HEK293T (cell line): ENCODE results near the gene APOC3.

Experiments
- CTCF ChIA-PET: fragments of 350-600 bp; formaldehyde crosslinking; extraction: SDS; loops from one replicate; lab custom pipeline; 2021; ENCODE audit warnings: antibody characterized with exemption, inconsistent platforms; lab: Yijun Ruan, JAX
- POLR2A ChIA-PET: fragments of 350-600 bp; formaldehyde crosslinking; extraction: SDS; loops from one replicate; lab custom pipeline; 2020; ENCODE audit warnings: antibody characterized with exemption, inconsistent platforms; lab: Yijun Ruan, JAX
- DNase-seq: peaks from one replicate; pipeline ENCODE4 v3.0.0; 2012; ENCODE audit warnings: mixed read lengths; ENCODE audit errors: extremely low spot score
- ARNT ChIP-seq: fragments of 450-650 bp; IDR thresholded peaks from 2 replicates; pipeline ENCODE4 v1.6.1; 2017; ENCODE audit warnings: mild to moderate bottlenecking
- BHLHE40 ChIP-seq: fragments of 450-650 bp; IDR thresholded peaks from 2 replicates; pipeline ENCODE4 v1.6.1; 2016; ENCODE audit warnings: mild to moderate bottlenecking, moderate library complexity, borderline replicate concordance
- CTBP1 ChIP-seq: fragments of 450-650 bp; IDR thresholded peaks from 2 replicates; pipeline ENCODE4 v1.6.1; 2016; ENCODE audit warnings: borderline replicate concordance
- ELF4 ChIP-seq: fragments of 450-650 bp; IDR thresholded peaks from 2 replicates; pipeline ENCODE4 v1.6.1; 2017; ENCODE audit warnings: antibody characterized with exemption
- FOXA1 ChIP-seq: fragments of 450-650 bp; IDR thresholded peaks from 2 replicates; pipeline ENCODE4 v1.6.1; 2016; ENCODE audit warnings: mild to moderate bottlenecking
- FOXK2 ChIP-seq: fragments of 450-650 bp; IDR thresholded peaks from 2 replicates; pipeline ENCODE4 v1.6.1; 2016; ENCODE audit warnings: mild to moderate bottlenecking
- FOXM1 ChIP-seq: fragments of 450-650 bp; IDR thresholded peaks from 2 replicates; pipeline ENCODE4 v1.6.1; 2017; ENCODE audit warnings: mild to moderate bottlenecking, borderline replicate concordance
- HDGF ChIP-seq: fragments of 450-650 bp; IDR thresholded peaks from 2 replicates; pipeline ENCODE4 v1.6.1; 2017; ENCODE audit warnings: antibody characterized with exemption, borderline replicate concordance
- L3MBTL2 ChIP-seq: fragments of 450-650 bp; conservative IDR thresholded peaks from 2 replicates; pipeline ENCODE4 v1.6.1; 2016; ENCODE audit warnings: mild to moderate bottlenecking
- LEF1 ChIP-seq: fragments of 450-650 bp; IDR thresholded peaks from 2 replicates; pipeline ENCODE4 v1.6.1; 2017; ENCODE audit warnings: mild to moderate bottlenecking, borderline replicate concordance
- NFRKB ChIP-seq: fragments of 450-650 bp; IDR thresholded peaks from 2 replicates; pipeline ENCODE4 v1.6.1; 2016; ENCODE audit warnings: mild to moderate bottlenecking, moderate library complexity
- PKNOX1 ChIP-seq: fragments of 450-650 bp; IDR thresholded peaks from 2 replicates; pipeline ENCODE4 v1.6.1; 2016
- SP1 ChIP-seq: fragments of 450-650 bp; IDR thresholded peaks from 2 replicates; pipeline ENCODE4 v1.6.1; 2017
- SUZ12 ChIP-seq: fragments of 450-650 bp; IDR thresholded peaks from 2 replicates; pipeline ENCODE4 v1.6.1; 2016; ENCODE audit warnings: mild to moderate bottlenecking
- TARDBP ChIP-seq: fragments of 450-650 bp; IDR thresholded peaks from 2 replicates; pipeline ENCODE4 v1.6.1; 2016
- ZNF384 ChIP-seq: fragments of 450-650 bp; IDR thresholded peaks from 2 replicates; pipeline ENCODE4 v1.6.1; 2016

Gene APOC3

GRCh38 chr11:116792144-116792868 is 37.4 kb upstream of the APOC3 start:
- ChIA-PET POLR2A (interaction anchor here (2.0 kb wide), 1 partner anchor 43 kb away, joined by 8 read pairs; no protein-coding TSS in a partner anchor), CTCF (interaction anchor here (1.4 to 3.3 kb wide), 3 partner anchors 44 to 60 kb away, joined by 3 to 56 read pairs (median 11); partner anchors contain the start of gene APOA1)
- no peak for TF ChIP-seq PKNOX1
- TF ChIP-seq FOXK2: no peak
- no peak for TF ChIP-seq TARDBP
- TF ChIP-seq FOXM1: no peak
- TF ChIP-seq CTBP1: no peak
- TF ChIP-seq LEF1: no peak
- TF ChIP-seq L3MBTL2: no peak
- TF ChIP-seq ARNT: no peak
- TF ChIP-seq HDGF: no peak
- TF ChIP-seq ZNF384: no peak
- no peak for TF ChIP-seq SUZ12
- TF ChIP-seq NFRKB: no peak
- TF ChIP-seq ELF4: no peak
- no peak for TF ChIP-seq FOXA1
- TF ChIP-seq SP1: no peak
- no peak for TF ChIP-seq BHLHE40
- DNase-seq: no peak

GRCh38 chr11:116792869-116793771 is 36.6 kb upstream of the APOC3 start:
- CTCF ChIA-PET: interaction anchor here (2.9 kb wide), 1 partner anchor 43 kb away, joined by 11 read pairs; no protein-coding TSS in a partner anchor
- POLR2A ChIA-PET: interaction anchor here (2.0 kb wide), 1 partner anchor 43 kb away, joined by 8 read pairs; no protein-coding TSS in a partner anchor
- no peak for DNase-seq
- TF ChIP-seq PKNOX1 (no peak), FOXA1 (no peak)

- POLR2A ChIA-PET: interaction anchor here (2.0 kb wide), 1 partner anchor 42 kb away, joined by 8 read pairs; no protein-coding TSS in a partner anchor
- no peak for DNase-seq
- no peak for TF ChIP-seq NFRKB
- no peak for TF ChIP-seq SP1
- no peak for TF ChIP-seq FOXK2
- no peak for TF ChIP-seq BHLHE40
- TF ChIP-seq HDGF: no peak
- TF ChIP-seq ELF4: no peak
- TF ChIP-seq LEF1: no peak
- no peak for TF ChIP-seq FOXM1
- no peak for TF ChIP-seq ZNF384
- TF ChIP-seq FOXA1: no peak
- TF ChIP-seq ARNT: no peak
- TF ChIP-seq SUZ12: no peak
- no peak for TF ChIP-seq PKNOX1
- TF ChIP-seq TARDBP: no peak
- TF ChIP-seq CTBP1: no peak
- no peak for TF ChIP-seq L3MBTL2
- CTCF ChIA-PET: interaction anchor here (2.9 kb wide), 1 partner anchor 42 kb away, joined by 11 read pairs; no protein-coding TSS in a partner anchor
These were observed 36.0 kb upstream of the APOC3 start for GRCh38 chr11:116793772-116794097.

GRCh38 chr11:116794851-116795250 is 34.9 kb upstream of the APOC3 start:
- no peak for TF ChIP-seq SUZ12
- no peak for TF ChIP-seq HDGF
- TF ChIP-seq FOXK2: no peak
- TF ChIP-seq NFRKB: no peak
- TF ChIP-seq SP1: no peak
- no peak for TF ChIP-seq LEF1
- no peak for TF ChIP-seq FOXA1
- no peak for TF ChIP-seq FOXM1
- no peak for TF ChIP-seq PKNOX1
- no peak for TF ChIP-seq ARNT
- no peak for TF ChIP-seq CTBP1
- no peak for TF ChIP-seq L3MBTL2
- no peak for TF ChIP-seq ZNF384
- no peak for TF ChIP-seq TARDBP
- no peak for TF ChIP-seq ELF4
- no peak for TF ChIP-seq BHLHE40
- ChIA-PET POLR2A (no interaction called here), CTCF (interaction anchor here (2.9 kb wide), 1 partner anchor 41 kb away, joined by 11 read pairs; no protein-coding TSS in a partner anchor)
- no peak for DNase-seq

- CTCF ChIA-PET: no interaction called here
- DNase-seq: no peak
These were observed 33.2 kb upstream of the APOC3 start for GRCh38 chr11:116796548-116796947.

More at GRCh38 chr11:116796548-116796947, 33.2 kb upstream of the APOC3 start:
- TF ChIP-seq L3MBTL2: no peak
- TF ChIP-seq SP1: no peak
- TF ChIP-seq HDGF: no peak
- no peak for TF ChIP-seq ARNT
- no peak for TF ChIP-seq CTBP1
- POLR2A ChIA-PET: no interaction called here
